Panc1 (cell line): ENCODE measurements around the gene MCF2L. TPM values are rescaled to one million over a fixed set of nuclear protein-coding genes. Genes with fewer than 3 reads are reported as not detected.

Experiments used
- ATAC-seq: fragments of 200-7000 bp; cut with Tn5 transposase; 2 replicates; pipeline ENCODE4 v1.9.1; 2020; ENCODE audit warnings: mild to moderate bottlenecking, moderate library complexity
- BruUV-seq: library from RNA; stranded (reverse); fragments of 400-500 nt; replicated peaks from 2 replicates; lab custom pipeline; 2021; lab: Mats Ljungman, UMichigan
- CTCF ChIA-PET: fragments of 300-600 bp; sonication (Branson Sonifier 250); formaldehyde crosslinking; loops from one replicate; lab custom pipeline; 2022; ENCODE audit warnings: antibody characterized with exemption; lab: Charles Lee
- POLR2A ChIA-PET: fragments of 300-600 bp; sonication (Branson Sonifier 250); formaldehyde crosslinking; loops from one replicate; lab custom pipeline; 2022; ENCODE audit warnings: antibody characterized with exemption; lab: Charles Lee
- DNase-seq: peaks from one replicate; pipeline ENCODE4 v3.0.0-alpha.2; 2010; ENCODE audit warnings: low read depth, low spot score
- H3K27ac ChIP-seq: 2 replicates; pipeline ENCODE4 v1.5.1; 2011; ENCODE audit warnings: mild to moderate bottlenecking, low read length, inconsistent platforms
- H3K27me3 ChIP-seq: fragments of 200-500 bp; sonication (Bioruptor generic); 2 replicates; pipeline ENCODE4 v1.6.0; 2014; ENCODE audit warnings: low read length, inconsistent platforms; ENCODE audit not compliant: control insufficient read depth, insufficient read depth
- H3K36me3 ChIP-seq: fragments of 200-500 bp; sonication (Bioruptor generic); 2 replicates; pipeline ENCODE4 v1.5.1; 2014; ENCODE audit warnings: inconsistent platforms, mild to moderate bottlenecking, low read length, moderate library complexity; ENCODE audit not compliant: control insufficient read depth, insufficient read depth
- H3K4me1 ChIP-seq: 2 replicates; pipeline ENCODE4 v1.5.1; 2011; ENCODE audit warnings: inconsistent platforms, mild to moderate bottlenecking, low read length, moderate library complexity; ENCODE audit not compliant: control insufficient read depth, insufficient read depth
- H3K4me3 ChIP-seq, 2 experiments: 2 replicates each; pipeline ENCODE4 v1.5.1; 2011 to 2012; ENCODE audit warnings: low read depth in 2 of 2, low read length in 2 of 2, mild to moderate bottlenecking in 2 of 2, inconsistent platforms in 1 of 2, moderate library complexity in 1 of 2
- H3K9me3 ChIP-seq: fragments of 200-500 bp; sonication (Bioruptor generic); 2 replicates; pipeline ENCODE4 v1.5.1; 2014; ENCODE audit warnings: low read depth, mild to moderate bottlenecking, inconsistent platforms, low read length, moderate library complexity; ENCODE audit not compliant: control insufficient read depth, insufficient read depth
- POLR2AphosphoS5 ChIP-seq: IDR thresholded peaks from 2 replicates; pipeline ENCODE4 v1.6.1; 2012; ENCODE audit warnings: mild to moderate bottlenecking, low read depth, low read length, moderate library complexity
- SIN3A ChIP-seq: IDR thresholded peaks from 2 replicates; pipeline ENCODE4 v1.6.1; 2012; ENCODE audit warnings: low read depth, mild to moderate bottlenecking, low read length, moderate library complexity, borderline replicate concordance; ENCODE audit not compliant: insufficient read depth
- TCF7L2 ChIP-seq: IDR thresholded peaks from 2 replicates; pipeline ENCODE4 v1.6.1; 2011; ENCODE audit warnings: mild to moderate bottlenecking, low read depth, low read length, inconsistent platforms
- in situ Hi-C: cut with HindIII; loops from 2 replicates; pipeline ENCODE4 v1.10.0; 2016; ENCODE audit warnings: low sequenced_read_pairs, low pct_unique_long_range_greater_than_20kb
- intact Hi-C: fragments of 100-400 bp; cut with micrococcal nuclease; formaldehyde crosslinking; loops from one replicate; pipeline ENCODE4 v1.10.0; 2022; ENCODE audit not compliant: unreplicated experiment
- total RNA-seq: library from RNA; stranded (reverse); gene quantifications from one replicate; pipeline ENCODE4 v1.2.1, GENCODE V29; 2021; ENCODE audit not compliant: unreplicated experiment
- TF ChIP-seq, protein P1 (sequence below): fragments of 450-650 bp; IDR thresholded peaks from 2 replicates; pipeline ENCODE4 v1.5.1; 2017; ENCODE audit warnings: mild to moderate bottlenecking
- TF ChIP-seq, protein P2 (sequence below), 2 experiments: IDR thresholded peaks; 2 replicates each; pipeline ENCODE4 v1.6.1; 2011 to 2012; ENCODE audit warnings: low read depth in 2 of 2, control low read depth in 1 of 2, low read length in 1 of 2, mild to moderate bottlenecking in 1 of 2, moderate library complexity in 1 of 2; ENCODE audit not compliant: insufficient read depth in 1 of 2

MCF2L gene
- total RNA-seq, 1 experiment from 2014 or later: 0.57 TPM

DNA sequence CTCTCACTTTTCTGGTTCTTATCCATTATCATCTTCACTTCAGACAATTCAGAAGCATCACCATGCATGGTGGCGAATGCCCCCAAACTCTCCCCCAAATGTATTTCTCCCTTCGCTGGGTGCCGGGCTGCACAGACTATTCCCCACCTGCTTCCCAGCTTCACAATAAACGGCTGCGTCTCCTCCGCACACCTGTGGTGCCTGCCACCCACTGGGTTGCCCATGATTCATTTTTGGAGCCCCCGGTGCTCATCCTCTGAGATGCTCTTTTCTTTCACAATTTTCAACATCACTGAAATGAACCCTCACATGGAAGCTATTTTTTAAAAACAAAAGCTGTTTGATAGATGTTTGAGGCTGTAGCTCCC lies 150.8 kb downstream of the MCF2L start:
- no peaks in the 10 kb centered on the region for H3K9me3 ChIP-seq
- H3K27ac ChIP-seq: no peak overlapping the region
- no peaks in the 10 kb centered on the region for H3K4me1 ChIP-seq
- intact Hi-C loops: no loop called here
- H3K36me3 ChIP-seq: no peaks in the 10 kb centered on the region
- in situ Hi-C loops: no loop called here
- POLR2A ChIA-PET: no interaction called here
- no peaks in the 10 kb centered on the region for H3K27me3 ChIP-seq
- no TSS peak for BruUV-seq
- CTCF ChIA-PET: no interaction called here
- TF ChIP-seq, protein P1, sequence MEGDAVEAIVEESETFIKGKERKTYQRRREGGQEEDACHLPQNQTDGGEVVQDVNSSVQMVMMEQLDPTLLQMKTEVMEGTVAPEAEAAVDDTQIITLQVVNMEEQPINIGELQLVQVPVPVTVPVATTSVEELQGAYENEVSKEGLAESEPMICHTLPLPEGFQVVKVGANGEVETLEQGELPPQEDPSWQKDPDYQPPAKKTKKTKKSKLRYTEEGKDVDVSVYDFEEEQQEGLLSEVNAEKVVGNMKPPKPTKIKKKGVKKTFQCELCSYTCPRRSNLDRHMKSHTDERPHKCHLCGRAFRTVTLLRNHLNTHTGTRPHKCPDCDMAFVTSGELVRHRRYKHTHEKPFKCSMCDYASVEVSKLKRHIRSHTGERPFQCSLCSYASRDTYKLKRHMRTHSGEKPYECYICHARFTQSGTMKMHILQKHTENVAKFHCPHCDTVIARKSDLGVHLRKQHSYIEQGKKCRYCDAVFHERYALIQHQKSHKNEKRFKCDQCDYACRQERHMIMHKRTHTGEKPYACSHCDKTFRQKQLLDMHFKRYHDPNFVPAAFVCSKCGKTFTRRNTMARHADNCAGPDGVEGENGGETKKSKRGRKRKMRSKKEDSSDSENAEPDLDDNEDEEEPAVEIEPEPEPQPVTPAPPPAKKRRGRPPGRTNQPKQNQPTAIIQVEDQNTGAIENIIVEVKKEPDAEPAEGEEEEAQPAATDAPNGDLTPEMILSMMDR: no peak
- no peak for TF ChIP-seq SIN3A
- TF ChIP-seq POLR2AphosphoS5: no peak
- TF ChIP-seq, protein P2, sequence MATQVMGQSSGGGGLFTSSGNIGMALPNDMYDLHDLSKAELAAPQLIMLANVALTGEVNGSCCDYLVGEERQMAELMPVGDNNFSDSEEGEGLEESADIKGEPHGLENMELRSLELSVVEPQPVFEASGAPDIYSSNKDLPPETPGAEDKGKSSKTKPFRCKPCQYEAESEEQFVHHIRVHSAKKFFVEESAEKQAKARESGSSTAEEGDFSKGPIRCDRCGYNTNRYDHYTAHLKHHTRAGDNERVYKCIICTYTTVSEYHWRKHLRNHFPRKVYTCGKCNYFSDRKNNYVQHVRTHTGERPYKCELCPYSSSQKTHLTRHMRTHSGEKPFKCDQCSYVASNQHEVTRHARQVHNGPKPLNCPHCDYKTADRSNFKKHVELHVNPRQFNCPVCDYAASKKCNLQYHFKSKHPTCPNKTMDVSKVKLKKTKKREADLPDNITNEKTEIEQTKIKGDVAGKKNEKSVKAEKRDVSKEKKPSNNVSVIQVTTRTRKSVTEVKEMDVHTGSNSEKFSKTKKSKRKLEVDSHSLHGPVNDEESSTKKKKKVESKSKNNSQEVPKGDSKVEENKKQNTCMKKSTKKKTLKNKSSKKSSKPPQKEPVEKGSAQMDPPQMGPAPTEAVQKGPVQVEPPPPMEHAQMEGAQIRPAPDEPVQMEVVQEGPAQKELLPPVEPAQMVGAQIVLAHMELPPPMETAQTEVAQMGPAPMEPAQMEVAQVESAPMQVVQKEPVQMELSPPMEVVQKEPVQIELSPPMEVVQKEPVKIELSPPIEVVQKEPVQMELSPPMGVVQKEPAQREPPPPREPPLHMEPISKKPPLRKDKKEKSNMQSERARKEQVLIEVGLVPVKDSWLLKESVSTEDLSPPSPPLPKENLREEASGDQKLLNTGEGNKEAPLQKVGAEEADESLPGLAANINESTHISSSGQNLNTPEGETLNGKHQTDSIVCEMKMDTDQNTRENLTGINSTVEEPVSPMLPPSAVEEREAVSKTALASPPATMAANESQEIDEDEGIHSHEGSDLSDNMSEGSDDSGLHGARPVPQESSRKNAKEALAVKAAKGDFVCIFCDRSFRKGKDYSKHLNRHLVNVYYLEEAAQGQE (IDR thresholded peaks at IDR 0.05; ENCODE audit: insufficient read depth in 1 of 2, low read depth in 2 of 2, low read length in 1 of 2): no peak
- no peak for TF ChIP-seq TCF7L2
- ATAC-seq (no peak), DNase-seq (no peak)
- H3K4me3 ChIP-seq: no peak overlapping the region

DNA sequence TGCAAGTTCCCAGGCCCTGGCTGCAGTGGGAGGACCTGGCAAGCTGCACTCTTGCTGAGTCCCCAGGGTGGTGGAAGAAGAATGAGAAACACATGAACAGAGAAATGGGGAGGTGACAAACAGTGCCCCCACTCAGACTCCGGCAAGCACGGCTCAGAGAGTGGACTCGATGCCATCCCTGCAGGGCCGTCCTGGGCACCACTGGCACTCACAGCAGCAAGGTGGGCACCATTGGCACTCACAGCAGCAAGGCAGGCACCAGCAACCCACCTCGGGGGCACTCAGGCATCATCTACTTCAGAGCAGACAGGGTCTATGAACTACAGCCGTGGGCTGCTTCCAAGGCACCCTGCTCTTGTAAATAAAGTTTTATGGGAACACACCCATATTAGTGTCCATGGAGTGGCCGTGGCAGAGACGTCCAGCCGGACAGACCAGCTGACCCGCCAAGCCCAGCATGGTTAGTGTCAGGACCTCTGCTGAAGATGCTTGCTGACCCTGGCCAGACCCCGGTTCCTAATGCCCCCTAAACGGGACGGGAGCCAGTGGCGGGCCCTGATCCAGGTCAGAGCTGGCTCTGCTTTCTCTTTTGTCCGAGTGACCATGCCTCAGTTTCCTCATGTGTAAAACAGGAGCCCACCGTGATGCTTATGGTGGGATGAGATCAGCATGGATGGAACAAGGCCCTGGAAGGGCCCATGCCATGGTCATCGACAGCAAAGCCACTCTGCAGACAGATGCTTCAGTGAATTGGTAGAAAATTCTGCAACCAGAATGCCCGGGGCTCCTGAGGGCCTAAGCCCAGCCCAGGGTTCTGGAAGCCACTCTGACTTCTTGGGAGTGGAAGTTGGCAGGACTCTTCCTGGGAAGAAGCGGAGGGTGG lies 151.5 kb downstream of the MCF2L start:
- TF ChIP-seq, protein P1: no peak
- TF ChIP-seq, protein P2 (IDR thresholded peaks at IDR 0.05; ENCODE audit: insufficient read depth in 1 of 2, low read depth in 2 of 2, low read length in 1 of 2): no peak
- TF ChIP-seq TCF7L2: no peak
- no peak for TF ChIP-seq POLR2AphosphoS5
- no peak for TF ChIP-seq SIN3A
- no peak for DNase-seq

More for the DNA sequence above, 151.5 kb downstream of the MCF2L start:
- no peak overlapping the region for H3K27ac ChIP-seq
- CTCF ChIA-PET: no interaction called here
- no peaks in the 10 kb centered on the region for H3K27me3 ChIP-seq
- POLR2A ChIA-PET: no interaction called here
- intact Hi-C loops (no loop called here), in situ Hi-C loops (no loop called here)
- H3K4me3 ChIP-seq: no peak overlapping the region
- H3K4me1 ChIP-seq: no peaks in the 10 kb centered on the region
- H3K9me3 ChIP-seq: no peaks in the 10 kb centered on the region
- ATAC-seq: no peak
- H3K36me3 ChIP-seq: no peaks in the 10 kb centered on the region
- BruUV-seq: no TSS peak
